HepG2 (cell line): ENCODE data around the gene NCOA1.
"Not testable (repeated sequence)": the region's sequence is repeated elsewhere in the genome, so short reads cannot be mapped to it uniquely, and the experiment has no call there.

ENCODE experiments used
- CTCF ChIP-seq: sonication (generic); formaldehyde crosslinking; IDR thresholded peaks from 2 replicates; pipeline ENCODE4 v1.5.0; 2020; ENCODE audit warnings: mild to moderate bottlenecking, missing genetic modification reagents, moderate library complexity
- FOSL1 ChIP-seq: sonication (generic); formaldehyde crosslinking; IDR thresholded peaks from 2 replicates; pipeline ENCODE4 v1.9.0; 2021; ENCODE audit warnings: missing genetic modification reagents, borderline replicate concordance
- GABPA ChIP-seq, 2 experiments: IDR thresholded peaks; 2 replicates each; pipeline ENCODE4 v1.6.1; 2011 to 2016; ENCODE audit warnings: low read depth in 2 of 2, low read length in 1 of 2, missing biosample characterization in 1 of 2, missing genetic modification characterization in 1 of 2
- HOXA7 ChIP-seq: sonication (generic); formaldehyde crosslinking; IDR thresholded peaks from 2 replicates; pipeline ENCODE4 v1.8.1; 2022; ENCODE audit warnings: mild to moderate bottlenecking, missing genetic modification reagents, moderate library complexity
- MAX ChIP-seq: IDR thresholded peaks from 2 replicates; pipeline ENCODE4 v1.6.1; 2012; ENCODE audit warnings: inconsistent platforms
- SRF ChIP-seq: IDR thresholded peaks from 2 replicates; pipeline ENCODE4 v1.6.1; 2011; ENCODE audit warnings: mild to moderate bottlenecking, low read depth, low read length, moderate library complexity
- STAT6 ChIP-seq: sonication (generic); formaldehyde crosslinking; IDR thresholded peaks from 2 replicates; pipeline ENCODE4 v1.4.0; 2020; ENCODE audit warnings: missing genetic modification reagents, mild to moderate bottlenecking, borderline replicate concordance
- ZBTB38 ChIP-seq: sonication (generic); formaldehyde crosslinking; IDR thresholded peaks from 2 replicates; pipeline ENCODE4 v1.5.1; 2020; ENCODE audit warnings: mild to moderate bottlenecking, missing genetic modification reagents
- ZNF317 ChIP-seq: sonication (generic); formaldehyde crosslinking; IDR thresholded peaks from 2 replicates; pipeline ENCODE4 v1.5.0; 2020; ENCODE audit warnings: mild to moderate bottlenecking, missing genetic modification reagents
- ZNF547 ChIP-seq: sonication (generic); formaldehyde crosslinking; IDR thresholded peaks from 2 replicates; pipeline ENCODE4 v1.5.1; 2020; ENCODE audit warnings: mild to moderate bottlenecking, missing genetic modification reagents
- ZNF792 ChIP-seq: IDR thresholded peaks from 2 replicates; pipeline ENCODE4 v1.6.1; 2016

GRCh38 chr2:24678066-24678465 lies 187.0 kb downstream of the NCOA1 start:
- not testable (repeated sequence) for TF ChIP-seq GABPA (IDR thresholded peaks at IDR 0.05; ENCODE audit: low read depth, low read length); GABPA (CRISPR knock-in tag; IDR thresholded peaks at IDR 0.05; ENCODE audit: low read depth); CTCF (CRISPR knock-in tag); MAX; ZBTB38 (CRISPR knock-in tag); FOSL1; STAT6; SRF; ZNF792 (CRISPR knock-in tag); HOXA7; ZNF317; ZNF547 (CRISPR knock-in tag)
